OCI-LY7 (cell line): ENCODE results near the gene ZBED4. TPM values are rescaled to one million over a fixed set of nuclear protein-coding genes. Genes with fewer than 3 reads are reported as not detected.

ENCODE experiments used
- BruUV-seq: library from RNA; stranded (reverse); fragments of 400-500 nt; replicated peaks from 2 replicates; lab custom pipeline; 2021; lab: Mats Ljungman, UMichigan
- CTCF ChIA-PET: fragments of 300-600 bp; sonication (Branson Sonifier 250); formaldehyde crosslinking; loops from one replicate; lab custom pipeline; 2022; ENCODE audit warnings: antibody characterized with exemption; ENCODE audit not compliant: unreplicated experiment; lab: Charles Lee
- POLR2A ChIA-PET: fragments of 300-600 bp; sonication (Branson Sonifier 250); formaldehyde crosslinking; loops from one replicate; lab custom pipeline; 2022; ENCODE audit warnings: antibody characterized with exemption; lab: Charles Lee
- DNase-seq: peaks from one replicate; pipeline ENCODE4 v3.0.0-alpha.2; 2015; ENCODE audit warnings: low spot score
- H2AFZ ChIP-seq: fragments of 200-600 bp; sonication (generic), shearing (Covaris generic); 2 replicates; pipeline ENCODE4 v1.6.1; 2014; ENCODE audit warnings: mild to moderate bottlenecking, antibody characterized with exemption, low read length, moderate library complexity
- H3K27ac ChIP-seq: fragments of 200-600 bp; sonication (generic); 2 replicates; pipeline ENCODE4 v1.5.1; 2014; ENCODE audit warnings: mixed run types, low read depth, mild to moderate bottlenecking, moderate library complexity, low read length, inconsistent platforms; ENCODE audit not compliant: poor library complexity, severe bottlenecking
- H3K36me3 ChIP-seq: fragments of 200-600 bp; sonication (generic); 2 replicates; pipeline ENCODE4 v1.6.1; 2014; ENCODE audit warnings: mild to moderate bottlenecking, antibody characterized with exemption, low read length, moderate library complexity, mixed read lengths; ENCODE audit not compliant: insufficient read depth
- H3K4me1 ChIP-seq: fragments of 200-600 bp; sonication (generic); 2 replicates; pipeline ENCODE4 v1.5.1; 2014; ENCODE audit warnings: mild to moderate bottlenecking, low read length; ENCODE audit not compliant: insufficient read depth, poor library complexity, severe bottlenecking
- H3K4me2 ChIP-seq: fragments of 200-600 bp; sonication (generic); 2 replicates; pipeline ENCODE4 v1.6.1; 2014; ENCODE audit warnings: mild to moderate bottlenecking, low read length
- H3K4me3 ChIP-seq: fragments of 200-600 bp; sonication (generic); 2 replicates; pipeline ENCODE4 v1.5.1; 2014; ENCODE audit warnings: mild to moderate bottlenecking, low read depth, low read length; ENCODE audit not compliant: poor library complexity, severe bottlenecking
- H3K79me2 ChIP-seq: fragments of 200-600 bp; sonication (generic); 2 replicates; pipeline ENCODE4 v1.6.1; 2016; ENCODE audit warnings: low read depth, mild to moderate bottlenecking, low read length, moderate library complexity, mixed read lengths; ENCODE audit not compliant: insufficient read depth
- H3K9me2 ChIP-seq: fragments of 200-600 bp; sonication (generic); 2 replicates; pipeline ENCODE4 v1.6.1; 2016; ENCODE audit warnings: mild to moderate bottlenecking, low read length, mixed read lengths; ENCODE audit not compliant: insufficient read depth
- H3K9me3 ChIP-seq: fragments of 200-600 bp; sonication (generic); 2 replicates; pipeline ENCODE4 v1.6.1; 2014; ENCODE audit warnings: mild to moderate bottlenecking, mixed run types, low read length, mixed read lengths
- H4K20me1 ChIP-seq: fragments of 200-600 bp; sonication (generic); 2 replicates; pipeline ENCODE4 v1.6.1; 2014; ENCODE audit warnings: mild to moderate bottlenecking, antibody characterized with exemption, low read length, moderate library complexity, mixed read lengths; ENCODE audit not compliant: insufficient read depth
- EZH2phosphoT487 ChIP-seq: fragments of 200-600 bp; sonication (generic); IDR thresholded peaks from 2 replicates; pipeline ENCODE4 v1.6.1; 2018; ENCODE audit warnings: low read depth, borderline replicate concordance, mild to moderate bottlenecking, mixed run types, antibody characterized with exemption, low read length, moderate library complexity, mixed read lengths
- intact Hi-C: fragments of 100-400 bp; cut with micrococcal nuclease; formaldehyde crosslinking; loops from one replicate; pipeline ENCODE4 v1.10.0; 2022; ENCODE audit not compliant: unreplicated experiment
- total RNA-seq, 2 experiments: library from RNA; depleted of rRNA in 1 of 2; stranded (reverse); fragments of >200 nt in 1 of 2; shearing (Covaris generic) in 1 of 2; gene quantifications; 2 replicates each; pipeline ENCODE4 v1.2.3, GENCODE V29; 2014 to 2022
- TF ChIP-seq, protein P1 (sequence below): fragments of 200-600 bp; sonication (generic); conservative IDR thresholded peaks from 2 replicates; pipeline ENCODE4 v1.5.1; 2014; ENCODE audit warnings: mild to moderate bottlenecking, antibody characterized with exemption, low read length, moderate library complexity, mixed read lengths

Gene ZBED4
- total RNA-seq, 2 experiments from 2014 or later = 30.4 to 31.6 TPM

DNA sequence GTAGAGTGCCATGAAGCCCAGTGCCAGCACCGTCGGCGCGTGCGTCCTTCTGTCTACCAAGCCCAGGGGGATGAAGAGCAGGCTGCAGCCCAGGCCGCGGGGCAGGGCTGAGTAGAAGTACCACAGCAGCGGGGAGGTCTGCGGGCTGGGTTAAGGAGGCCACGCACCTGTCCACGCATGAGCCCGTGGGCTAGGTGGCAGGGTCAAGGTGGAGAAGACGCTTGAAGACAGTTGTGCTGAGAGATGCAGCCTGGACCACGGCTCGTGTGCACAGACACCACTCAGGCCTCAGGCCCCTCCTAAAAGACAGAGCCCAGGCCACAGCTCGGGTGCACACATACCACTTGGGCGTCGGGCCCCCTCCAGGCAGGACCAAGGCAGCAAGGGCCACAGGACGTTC is 54.2 kb downstream of the ZBED4 start:
- Histone ChIP-seq H2AFZ (no peak overlapping the region), H3K79me2 (no peaks in the 10 kb centered on the region), H4K20me1 (no peaks in the 10 kb centered on the region), H3K36me3 (peaks cover 24% of the 10 kb centered on the region), H3K9me3 (no peaks in the 10 kb centered on the region), H3K27ac (no peak overlapping the region), H3K4me1 (no peaks in the 10 kb centered on the region), H3K9me2 (no peaks in the 10 kb centered on the region), H3K4me3 (no peak overlapping the region), H3K4me2 (no peak overlapping the region)
- no peak for DNase-seq
- no TSS peak for BruUV-seq
- ChIA-PET CTCF (no interaction called here), POLR2A (no interaction called here)
- intact Hi-C loops = no loop called here
- no peak for TF ChIP-seq EZH2phosphoT487
- TF ChIP-seq, protein P1, sequence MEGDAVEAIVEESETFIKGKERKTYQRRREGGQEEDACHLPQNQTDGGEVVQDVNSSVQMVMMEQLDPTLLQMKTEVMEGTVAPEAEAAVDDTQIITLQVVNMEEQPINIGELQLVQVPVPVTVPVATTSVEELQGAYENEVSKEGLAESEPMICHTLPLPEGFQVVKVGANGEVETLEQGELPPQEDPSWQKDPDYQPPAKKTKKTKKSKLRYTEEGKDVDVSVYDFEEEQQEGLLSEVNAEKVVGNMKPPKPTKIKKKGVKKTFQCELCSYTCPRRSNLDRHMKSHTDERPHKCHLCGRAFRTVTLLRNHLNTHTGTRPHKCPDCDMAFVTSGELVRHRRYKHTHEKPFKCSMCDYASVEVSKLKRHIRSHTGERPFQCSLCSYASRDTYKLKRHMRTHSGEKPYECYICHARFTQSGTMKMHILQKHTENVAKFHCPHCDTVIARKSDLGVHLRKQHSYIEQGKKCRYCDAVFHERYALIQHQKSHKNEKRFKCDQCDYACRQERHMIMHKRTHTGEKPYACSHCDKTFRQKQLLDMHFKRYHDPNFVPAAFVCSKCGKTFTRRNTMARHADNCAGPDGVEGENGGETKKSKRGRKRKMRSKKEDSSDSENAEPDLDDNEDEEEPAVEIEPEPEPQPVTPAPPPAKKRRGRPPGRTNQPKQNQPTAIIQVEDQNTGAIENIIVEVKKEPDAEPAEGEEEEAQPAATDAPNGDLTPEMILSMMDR = no peak

DNA sequence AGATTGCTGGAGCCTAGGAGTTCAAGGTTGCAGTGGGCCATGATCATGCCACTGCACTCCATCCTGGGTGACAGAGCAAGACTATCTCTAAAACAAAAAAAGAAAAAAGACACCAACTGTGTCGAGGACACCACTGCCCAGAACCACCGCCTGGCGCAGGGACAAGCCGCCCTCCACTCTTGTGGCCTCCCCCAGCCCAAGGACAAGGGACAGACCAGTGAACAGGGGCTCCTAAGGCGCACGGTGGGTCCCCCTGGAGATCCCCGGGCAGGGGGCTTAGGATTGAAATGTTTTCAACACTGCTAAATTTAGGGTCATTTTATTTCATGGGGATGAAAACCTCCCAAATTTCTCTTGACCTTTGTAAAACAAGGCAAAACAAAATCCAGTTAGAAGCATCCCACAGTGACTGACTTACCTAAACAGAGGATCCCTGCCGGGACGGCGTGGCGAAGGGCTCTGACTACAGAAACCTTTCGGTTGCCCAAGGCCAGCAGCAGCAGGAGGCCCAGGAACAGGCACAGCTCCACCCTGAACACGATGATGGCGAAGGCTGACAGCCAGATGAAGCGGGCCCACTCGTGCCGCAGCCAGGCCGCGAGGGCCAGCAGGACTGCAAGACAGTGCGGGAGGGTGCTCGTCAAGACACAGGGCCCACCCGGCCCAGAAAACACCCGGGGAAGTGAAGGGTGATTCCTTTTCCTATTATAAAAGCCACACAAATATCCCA is 56.0 kb downstream of the ZBED4 start:
- TF ChIP-seq, protein P1 = no peak
- TF ChIP-seq EZH2phosphoT487 = no peak
- Histone ChIP-seq H3K9me3 (no peaks in the 10 kb centered on the region), H2AFZ (no peak overlapping the region), H3K27ac (no peak overlapping the region), H3K4me3 (no peak overlapping the region), H3K4me1 (no peaks in the 10 kb centered on the region), H3K9me2 (no peaks in the 10 kb centered on the region), H3K4me2 (no peak overlapping the region), H4K20me1 (no peaks in the 10 kb centered on the region), H3K36me3 (peaks cover 7% of the 10 kb centered on the region; the same call in 1 of the 2 replicates), H3K79me2 (no peaks in the 10 kb centered on the region)
- POLR2A ChIA-PET = no interaction called here
- CTCF ChIA-PET = no interaction called here
- intact Hi-C loops = no loop called here
- DNase-seq = no peak
- BruUV-seq = no TSS peak
